ENCODE data around the gene L1CAM. TPM values are rescaled to one million over a fixed set of nuclear protein-coding genes. Genes with fewer than 3 reads are reported as not detected.

Gene L1CAM
- total and polyA plus RNA-seq, 9 of the 15 experiments (the other 6 are each of a cell fraction or from before 2014, with no cell fraction given), result 0.09 to 0.86 (median 0.26) TPM; not detected in 3

DNA sequence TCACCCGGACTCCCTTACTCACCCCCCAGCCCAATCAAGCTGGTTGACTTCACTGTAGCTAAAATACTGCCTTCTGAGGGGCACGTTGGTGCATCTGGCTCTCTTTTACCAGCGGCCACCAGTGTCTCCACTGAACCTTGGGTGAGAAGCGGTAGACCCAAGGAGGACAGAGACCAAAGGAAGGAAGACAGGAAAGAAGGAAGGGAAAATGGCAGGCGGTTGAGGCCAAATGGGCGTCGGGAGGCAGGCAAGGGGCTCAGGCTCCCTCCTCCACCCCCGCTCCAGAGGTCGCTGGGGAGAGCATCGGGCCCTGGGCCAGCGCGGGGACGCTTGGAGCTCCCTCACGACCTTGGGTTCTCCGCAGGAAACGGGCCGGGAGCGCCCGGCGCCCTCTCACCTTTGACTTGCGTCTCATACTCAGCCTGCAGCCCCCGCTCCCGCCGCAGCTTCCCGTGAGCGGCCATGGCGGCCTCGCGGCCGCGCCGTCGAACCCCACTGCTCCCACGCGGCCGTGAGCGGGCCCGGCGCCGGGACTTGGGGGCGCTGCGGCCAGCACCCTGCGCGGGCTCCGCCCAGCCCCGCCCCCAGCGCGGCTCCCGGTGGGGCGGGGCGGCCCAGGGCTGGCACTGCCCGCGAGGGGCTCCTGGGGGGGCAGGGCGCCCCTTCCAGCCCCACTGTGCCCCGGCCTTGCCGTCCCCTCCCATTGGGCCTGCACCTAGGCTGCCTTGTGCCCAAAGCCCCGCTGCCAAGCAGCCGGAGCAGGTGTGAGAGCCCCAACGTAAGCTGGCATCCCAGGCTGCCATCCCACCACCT lies 40.0 kb upstream of the L1CAM start, which contains the start of gene ARHGAP4 (continued):
- TF ChIP-seq RBM25 (IDR thresholded peaks at IDR 0.05; ENCODE audit: low read depth, low read length, severe bottlenecking) (no peak), TSC22D4 (tag; IDR thresholded peaks at IDR 0.05) (no peak), ZBTB8A (IDR thresholded peaks at IDR 0.05; ENCODE audit: partially characterized antibody) (no peak), RNF2 (IDR thresholded peaks at IDR 0.05) (no peak; the same call in 1 of the 2 replicates), ZNF133 (CRISPR knock-in tag; IDR thresholded peaks at IDR 0.05) (no peak), PHB2 (IDR thresholded peaks at IDR 0.05; ENCODE audit: low read depth) (no peak)
- TF ChIP-seq, protein P1, sequence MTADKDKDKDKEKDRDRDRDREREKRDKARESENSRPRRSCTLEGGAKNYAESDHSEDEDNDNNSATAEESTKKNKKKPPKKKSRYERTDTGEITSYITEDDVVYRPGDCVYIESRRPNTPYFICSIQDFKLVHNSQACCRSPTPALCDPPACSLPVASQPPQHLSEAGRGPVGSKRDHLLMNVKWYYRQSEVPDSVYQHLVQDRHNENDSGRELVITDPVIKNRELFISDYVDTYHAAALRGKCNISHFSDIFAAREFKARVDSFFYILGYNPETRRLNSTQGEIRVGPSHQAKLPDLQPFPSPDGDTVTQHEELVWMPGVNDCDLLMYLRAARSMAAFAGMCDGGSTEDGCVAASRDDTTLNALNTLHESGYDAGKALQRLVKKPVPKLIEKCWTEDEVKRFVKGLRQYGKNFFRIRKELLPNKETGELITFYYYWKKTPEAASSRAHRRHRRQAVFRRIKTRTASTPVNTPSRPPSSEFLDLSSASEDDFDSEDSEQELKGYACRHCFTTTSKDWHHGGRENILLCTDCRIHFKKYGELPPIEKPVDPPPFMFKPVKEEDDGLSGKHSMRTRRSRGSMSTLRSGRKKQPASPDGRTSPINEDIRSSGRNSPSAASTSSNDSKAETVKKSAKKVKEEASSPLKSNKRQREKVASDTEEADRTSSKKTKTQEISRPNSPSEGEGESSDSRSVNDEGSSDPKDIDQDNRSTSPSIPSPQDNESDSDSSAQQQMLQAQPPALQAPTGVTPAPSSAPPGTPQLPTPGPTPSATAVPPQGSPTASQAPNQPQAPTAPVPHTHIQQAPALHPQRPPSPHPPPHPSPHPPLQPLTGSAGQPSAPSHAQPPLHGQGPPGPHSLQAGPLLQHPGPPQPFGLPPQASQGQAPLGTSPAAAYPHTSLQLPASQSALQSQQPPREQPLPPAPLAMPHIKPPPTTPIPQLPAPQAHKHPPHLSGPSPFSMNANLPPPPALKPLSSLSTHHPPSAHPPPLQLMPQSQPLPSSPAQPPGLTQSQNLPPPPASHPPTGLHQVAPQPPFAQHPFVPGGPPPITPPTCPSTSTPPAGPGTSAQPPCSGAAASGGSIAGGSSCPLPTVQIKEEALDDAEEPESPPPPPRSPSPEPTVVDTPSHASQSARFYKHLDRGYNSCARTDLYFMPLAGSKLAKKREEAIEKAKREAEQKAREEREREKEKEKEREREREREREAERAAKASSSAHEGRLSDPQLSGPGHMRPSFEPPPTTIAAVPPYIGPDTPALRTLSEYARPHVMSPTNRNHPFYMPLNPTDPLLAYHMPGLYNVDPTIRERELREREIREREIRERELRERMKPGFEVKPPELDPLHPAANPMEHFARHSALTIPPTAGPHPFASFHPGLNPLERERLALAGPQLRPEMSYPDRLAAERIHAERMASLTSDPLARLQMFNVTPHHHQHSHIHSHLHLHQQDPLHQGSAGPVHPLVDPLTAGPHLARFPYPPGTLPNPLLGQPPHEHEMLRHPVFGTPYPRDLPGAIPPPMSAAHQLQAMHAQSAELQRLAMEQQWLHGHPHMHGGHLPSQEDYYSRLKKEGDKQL (CRISPR knock-in tag; IDR thresholded peaks at IDR 0.05; ENCODE audit: borderline replicate concordance), result no peak
- TF ChIP-seq, protein P2, sequence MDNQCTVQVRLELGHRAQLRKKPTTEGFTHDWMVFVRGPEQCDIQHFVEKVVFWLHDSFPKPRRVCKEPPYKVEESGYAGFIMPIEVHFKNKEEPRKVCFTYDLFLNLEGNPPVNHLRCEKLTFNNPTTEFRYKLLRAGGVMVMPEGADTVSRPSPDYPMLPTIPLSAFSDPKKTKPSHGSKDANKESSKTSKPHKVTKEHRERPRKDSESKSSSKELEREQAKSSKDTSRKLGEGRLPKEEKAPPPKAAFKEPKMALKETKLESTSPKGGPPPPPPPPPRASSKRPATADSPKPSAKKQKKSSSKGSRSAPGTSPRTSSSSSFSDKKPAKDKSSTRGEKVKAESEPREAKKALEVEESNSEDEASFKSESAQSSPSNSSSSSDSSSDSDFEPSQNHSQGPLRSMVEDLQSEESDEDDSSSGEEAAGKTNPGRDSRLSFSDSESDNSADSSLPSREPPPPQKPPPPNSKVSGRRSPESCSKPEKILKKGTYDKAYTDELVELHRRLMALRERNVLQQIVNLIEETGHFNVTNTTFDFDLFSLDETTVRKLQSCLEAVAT (IDR thresholded peaks at IDR 0.05), result no peak
- TF ChIP-seq, protein P3, sequence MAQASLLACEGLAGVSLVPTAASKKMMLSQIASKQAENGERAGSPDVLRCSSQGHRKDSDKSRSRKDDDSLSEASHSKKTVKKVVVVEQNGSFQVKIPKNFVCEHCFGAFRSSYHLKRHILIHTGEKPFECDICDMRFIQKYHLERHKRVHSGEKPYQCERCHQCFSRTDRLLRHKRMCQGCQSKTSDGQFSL (CRISPR knock-in tag; IDR thresholded peaks at IDR 0.05), result 0 out of 2 replicates have a peak, but pooled peaks have one; percentile 11
- TF ChIP-seq, protein P3 (tag; IDR thresholded peaks at IDR 0.05), result no peak
- TF ChIP-seq, protein P4, sequence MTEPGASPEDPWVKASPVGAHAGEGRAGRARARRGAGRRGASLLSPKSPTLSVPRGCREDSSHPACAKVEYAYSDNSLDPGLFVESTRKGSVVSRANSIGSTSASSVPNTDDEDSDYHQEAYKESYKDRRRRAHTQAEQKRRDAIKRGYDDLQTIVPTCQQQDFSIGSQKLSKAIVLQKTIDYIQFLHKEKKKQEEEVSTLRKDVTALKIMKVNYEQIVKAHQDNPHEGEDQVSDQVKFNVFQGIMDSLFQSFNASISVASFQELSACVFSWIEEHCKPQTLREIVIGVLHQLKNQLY (CRISPR knock-in tag; conservative IDR thresholded peaks at IDR 0.05), result no peak
- TF ChIP-seq, protein P5, sequence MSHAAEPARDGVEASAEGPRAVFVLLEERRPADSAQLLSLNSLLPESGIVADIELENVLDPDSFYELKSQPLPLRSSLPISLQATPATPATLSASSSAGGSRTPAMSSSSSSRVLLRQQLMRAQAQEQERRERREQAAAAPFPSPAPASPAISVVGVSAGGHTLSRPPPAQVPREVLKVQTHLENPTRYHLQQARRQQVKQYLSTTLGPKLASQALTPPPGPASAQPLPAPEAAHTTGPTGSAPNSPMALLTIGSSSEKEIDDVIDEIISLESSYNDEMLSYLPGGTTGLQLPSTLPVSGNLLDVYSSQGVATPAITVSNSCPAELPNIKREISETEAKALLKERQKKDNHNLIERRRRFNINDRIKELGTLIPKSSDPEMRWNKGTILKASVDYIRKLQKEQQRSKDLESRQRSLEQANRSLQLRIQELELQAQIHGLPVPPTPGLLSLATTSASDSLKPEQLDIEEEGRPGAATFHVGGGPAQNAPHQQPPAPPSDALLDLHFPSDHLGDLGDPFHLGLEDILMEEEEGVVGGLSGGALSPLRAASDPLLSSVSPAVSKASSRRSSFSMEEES (CRISPR knock-in tag; IDR thresholded peaks at IDR 0.05), result no peak

All from K562 (cell line).